ENCODE measurements around the gene C3. TPM values are rescaled to one million over a fixed set of nuclear protein-coding genes. Genes with fewer than 3 reads are reported as not detected.
"Not testable (repeated sequence)": the region's sequence is repeated elsewhere in the genome, so short reads cannot be mapped to it uniquely, and the experiment has no call there.

Gene C3
- total RNA-seq, 1 donor from 2014 or later, result 71.5 TPM

DNA sequence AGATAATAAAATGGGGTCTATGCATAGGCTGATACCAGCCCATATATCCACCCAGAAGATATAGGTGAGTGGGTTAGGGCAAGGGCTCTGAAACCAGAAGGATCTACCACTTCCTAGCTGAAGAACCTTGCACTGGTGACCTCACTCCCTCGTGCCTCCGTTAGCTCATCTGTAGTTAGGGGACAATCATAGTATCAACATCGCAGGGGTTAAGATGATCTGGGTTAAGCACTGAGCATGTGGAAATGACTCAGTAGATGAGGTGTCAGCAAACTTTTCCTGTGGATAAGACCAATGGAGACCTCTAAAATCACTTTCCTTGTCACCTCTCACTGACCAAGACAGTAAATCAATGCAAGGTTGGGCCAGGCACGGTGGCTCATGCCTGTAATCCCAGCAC is 81.0 kb downstream of the C3 start:
- H3K4me1 ChIP-seq (ENCODE audit: control insufficient read depth in 3 of 3, insufficient read depth in 3 of 3, low read length in 3 of 3), result no peaks in the 10 kb centered on the region
- peaks cover 0 to 12% (median 0%) of the 10 kb centered on the region in 3 donors for H3K27me3 ChIP-seq (ENCODE audit: control insufficient read depth in 3 of 3, insufficient read depth in 3 of 3, low read length in 3 of 3)
- no peak overlapping the region for H3K9ac ChIP-seq (ENCODE audit: low read depth in 1 of 3, low read length in 3 of 3)
- H3K9me3 ChIP-seq (ENCODE audit: control insufficient read depth in 3 of 3, low read length in 3 of 3), result no peaks in the 10 kb centered on the region
- H3K4me3 ChIP-seq (ENCODE audit: low read length in 3 of 3), result no peak overlapping the region
- no peaks in the 10 kb centered on the region for H3K36me3 ChIP-seq (ENCODE audit: control insufficient read depth in 3 of 3, insufficient read depth in 3 of 3, low read length in 3 of 3)
- H3K27ac ChIP-seq (ENCODE audit: low read depth, low read length), result no peak overlapping the region

DNA sequence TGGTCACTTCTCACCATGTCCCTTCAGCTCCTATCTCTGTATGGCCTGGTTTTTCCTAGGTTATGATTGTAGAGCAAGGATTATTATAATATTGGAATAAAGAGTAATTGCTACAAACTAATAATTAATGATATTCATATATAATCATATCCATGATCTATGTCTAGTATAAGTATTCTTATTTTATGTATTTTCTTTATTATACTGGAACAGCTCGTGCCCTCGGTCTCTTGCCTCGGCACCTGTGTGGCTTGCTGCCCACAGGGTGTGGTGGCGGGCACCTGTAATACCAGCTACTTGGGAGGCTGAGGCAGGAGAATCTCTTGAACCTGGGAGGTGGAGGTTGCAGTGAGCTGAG is 87.0 kb downstream of the C3 start:
- not testable (repeated sequence) for H3K9me3 ChIP-seq (ENCODE audit: control insufficient read depth in 3 of 3, low read length in 3 of 3)

DNA sequence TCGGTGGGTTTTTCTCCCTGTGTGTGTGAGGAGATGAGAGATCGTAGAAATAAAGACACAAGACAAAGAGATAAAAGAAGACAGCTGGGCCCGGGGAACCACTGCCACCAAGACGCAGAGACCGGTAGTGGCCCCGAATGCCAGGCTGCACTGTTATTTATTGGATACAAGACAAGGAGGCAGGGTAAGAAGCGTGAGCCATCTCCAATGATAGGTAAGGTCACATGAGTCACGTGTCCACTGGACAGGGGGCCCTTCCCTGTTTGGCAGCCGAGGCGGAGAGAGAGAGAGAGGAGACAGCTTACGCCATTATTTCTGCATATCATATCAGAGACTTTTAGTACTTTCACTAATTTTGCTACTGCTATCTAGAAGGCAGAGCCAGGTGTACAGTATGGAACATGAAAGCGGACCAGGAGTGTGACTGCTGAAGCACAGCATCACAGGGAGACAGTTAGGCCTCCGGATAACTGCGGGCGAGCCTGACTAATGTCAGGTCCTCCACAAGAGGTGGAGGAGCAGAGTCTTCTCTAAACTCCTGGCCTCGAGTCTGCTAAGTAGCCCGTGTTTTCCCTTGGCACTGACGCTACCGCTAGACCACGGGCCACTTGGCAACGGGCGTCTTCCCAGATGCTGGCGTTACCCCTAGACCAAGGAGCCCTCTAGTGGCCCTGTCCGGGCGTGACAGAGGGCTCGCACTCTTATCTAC is 87.5 kb downstream of the C3 start:
- H3K9ac ChIP-seq (ENCODE audit: low read depth in 1 of 3, low read length in 3 of 3); H3K36me3 ChIP-seq (ENCODE audit: control insufficient read depth in 3 of 3, insufficient read depth in 3 of 3, low read length in 3 of 3); H3K4me3 ChIP-seq (ENCODE audit: low read length in 3 of 3); H3K27me3 ChIP-seq (ENCODE audit: control insufficient read depth in 3 of 3, insufficient read depth in 3 of 3, low read length in 3 of 3); H3K27ac ChIP-seq (ENCODE audit: low read depth, low read length); H3K4me1 ChIP-seq (ENCODE audit: control insufficient read depth in 3 of 3, insufficient read depth in 3 of 3, low read length in 3 of 3); H3K9me3 ChIP-seq (ENCODE audit: control insufficient read depth in 3 of 3, low read length in 3 of 3): not testable (repeated sequence)

More for the DNA sequence above, 87.0 kb downstream of the C3 start:
- not testable (repeated sequence) for H3K27ac ChIP-seq (ENCODE audit: low read depth, low read length); H3K4me1 ChIP-seq (ENCODE audit: control insufficient read depth in 3 of 3, insufficient read depth in 3 of 3, low read length in 3 of 3); H3K36me3 ChIP-seq (ENCODE audit: control insufficient read depth in 3 of 3, insufficient read depth in 3 of 3, low read length in 3 of 3); H3K9ac ChIP-seq (ENCODE audit: low read depth in 1 of 3, low read length in 3 of 3); H3K27me3 ChIP-seq (ENCODE audit: control insufficient read depth in 3 of 3, insufficient read depth in 3 of 3, low read length in 3 of 3); H3K4me3 ChIP-seq (ENCODE audit: low read length in 3 of 3)

DNA sequence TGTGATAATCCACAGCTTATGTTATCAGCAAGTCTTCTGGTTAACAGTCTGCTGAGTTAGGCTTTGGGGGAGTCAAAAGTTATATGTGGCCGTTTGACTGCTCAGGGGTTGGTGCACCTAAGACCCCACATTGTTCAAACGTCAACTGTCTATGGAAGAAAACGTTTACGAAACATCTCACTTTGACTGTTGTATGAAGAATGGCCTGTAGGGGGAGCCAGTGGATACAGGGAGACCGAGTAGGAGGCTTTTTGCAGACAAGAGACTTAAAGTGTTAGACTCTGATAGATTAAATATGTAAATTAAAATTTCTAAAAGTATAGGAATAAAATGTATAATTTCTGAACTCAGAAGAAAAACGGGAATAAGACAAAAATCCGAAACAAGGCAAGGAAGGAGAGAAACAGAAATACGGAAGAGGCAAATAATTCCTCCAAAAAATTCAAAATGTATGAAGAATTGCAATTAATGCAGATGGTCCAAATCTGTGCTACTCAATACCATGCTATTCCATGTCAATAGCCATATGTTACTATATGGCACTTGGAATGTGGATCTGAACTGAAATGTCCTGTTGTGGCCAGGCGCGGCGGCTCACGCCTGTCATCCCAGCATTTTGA is 88.3 kb downstream of the C3 start:
- H3K9ac ChIP-seq (ENCODE audit: low read depth in 1 of 3, low read length in 3 of 3), result no peak overlapping the region
- H3K27me3 ChIP-seq (ENCODE audit: control insufficient read depth in 3 of 3, insufficient read depth in 3 of 3, low read length in 3 of 3), result no peaks in the 10 kb centered on the region
- H3K4me1 ChIP-seq (ENCODE audit: control insufficient read depth in 3 of 3, insufficient read depth in 3 of 3, low read length in 3 of 3), result no peaks in the 10 kb centered on the region
- H3K9me3 ChIP-seq (ENCODE audit: control insufficient read depth in 3 of 3, low read length in 3 of 3), result no peaks in the 10 kb centered on the region
- no peak overlapping the region for H3K27ac ChIP-seq (ENCODE audit: low read depth, low read length)
- H3K4me3 ChIP-seq (ENCODE audit: low read length in 3 of 3), result no peak overlapping the region
- no peaks in the 10 kb centered on the region for H3K36me3 ChIP-seq (ENCODE audit: control insufficient read depth in 3 of 3, insufficient read depth in 3 of 3, low read length in 3 of 3)

Other genes with a start within 250 kb of the C3 start
- not detected for gene DENND1C, start 238.9 kb downstream of the C3 start, total RNA-seq
- gene TUBB4A, start 218.3 kb downstream of the C3 start, total RNA-seq, result not detected
- 1.0 TPM for gene TNFSF9, start 189.6 kb downstream of the C3 start, total RNA-seq
- gene CD70, start 129.5 kb downstream of the C3 start, total RNA-seq, result 1.0 TPM
- not detected for gene TNFSF14, start 50.5 kb downstream of the C3 start, total RNA-seq
- 14.6 TPM for gene GPR108, start 16.9 kb upstream of the C3 start, total RNA-seq
- gene TRIP10, start 19.0 kb upstream of the C3 start, total RNA-seq, result 32.9 TPM
- gene SH2D3A, start 46.8 kb upstream of the C3 start, total RNA-seq, result not detected
- gene VAV1, start 52.1 kb upstream of the C3 start, total RNA-seq, result 4.7 TPM
- 1.6 TPM for gene ADGRE1, start 166.9 kb upstream of the C3 start, total RNA-seq

All from skeletal muscle tissue (tissue), 4 donors.